ENCODE measurements around the gene MAGI2. TPM values are rescaled to one million over a fixed set of nuclear protein-coding genes. Genes with fewer than 3 reads are reported as not detected.

MAGI2 gene
- total and polyA plus RNA-seq, 9 donors = 7.1 to 20.4 (median 18.7) TPM

GRCh38 chr7:78634093-78634492 lies 819.4 kb downstream of the MAGI2 start:
- Histone ChIP-seq H3K36me3 (no peaks in the 10 kb centered on the region), H3K4me3 (no peak overlapping the region), H3K9me3 (no peaks in the 10 kb centered on the region), H3K27ac (no peak overlapping the region), H3K27me3 (no peaks in the 10 kb centered on the region), H3K4me1 (ENCODE audit: insufficient read depth) (no peaks in the 10 kb centered on the region)
- intact Hi-C loops (cut with DNase I) = no loop called here
- TF ChIP-seq EP300 (IDR thresholded peaks at IDR 0.05) (no peak), POLR2A (IDR thresholded peaks at IDR 0.05) (no peak)
- TF ChIP-seq, protein P1, sequence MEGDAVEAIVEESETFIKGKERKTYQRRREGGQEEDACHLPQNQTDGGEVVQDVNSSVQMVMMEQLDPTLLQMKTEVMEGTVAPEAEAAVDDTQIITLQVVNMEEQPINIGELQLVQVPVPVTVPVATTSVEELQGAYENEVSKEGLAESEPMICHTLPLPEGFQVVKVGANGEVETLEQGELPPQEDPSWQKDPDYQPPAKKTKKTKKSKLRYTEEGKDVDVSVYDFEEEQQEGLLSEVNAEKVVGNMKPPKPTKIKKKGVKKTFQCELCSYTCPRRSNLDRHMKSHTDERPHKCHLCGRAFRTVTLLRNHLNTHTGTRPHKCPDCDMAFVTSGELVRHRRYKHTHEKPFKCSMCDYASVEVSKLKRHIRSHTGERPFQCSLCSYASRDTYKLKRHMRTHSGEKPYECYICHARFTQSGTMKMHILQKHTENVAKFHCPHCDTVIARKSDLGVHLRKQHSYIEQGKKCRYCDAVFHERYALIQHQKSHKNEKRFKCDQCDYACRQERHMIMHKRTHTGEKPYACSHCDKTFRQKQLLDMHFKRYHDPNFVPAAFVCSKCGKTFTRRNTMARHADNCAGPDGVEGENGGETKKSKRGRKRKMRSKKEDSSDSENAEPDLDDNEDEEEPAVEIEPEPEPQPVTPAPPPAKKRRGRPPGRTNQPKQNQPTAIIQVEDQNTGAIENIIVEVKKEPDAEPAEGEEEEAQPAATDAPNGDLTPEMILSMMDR (IDR thresholded peaks at IDR 0.05) = no peak
- WGBS, 3 donors = 99 to 100% (median 100%) methylated on average over 1 of the region's 1 CpG
- DNase-seq = no peak

- H3K27me3 ChIP-seq = no peaks in the 10 kb centered on the region
- no peak overlapping the region for H3K4me3 ChIP-seq
- no peak for TF ChIP-seq POLR2A (IDR thresholded peaks at IDR 0.05)
- H3K9me3 ChIP-seq = no peaks in the 10 kb centered on the region
- WGBS, 3 donors = 58 to 76% (median 69%) methylated on average over 2 of the region's 2 CpGs
- H3K4me1 ChIP-seq (ENCODE audit: insufficient read depth) = no peaks in the 10 kb centered on the region
- no peak for DNase-seq
- intact Hi-C loops (cut with DNase I) = no loop called here
- H3K27ac ChIP-seq = no peak overlapping the region
- H3K36me3 ChIP-seq = no peaks in the 10 kb centered on the region
These were observed 832.5 kb downstream of the MAGI2 start for GRCh38 chr7:78620920-78621319.

DNA sequence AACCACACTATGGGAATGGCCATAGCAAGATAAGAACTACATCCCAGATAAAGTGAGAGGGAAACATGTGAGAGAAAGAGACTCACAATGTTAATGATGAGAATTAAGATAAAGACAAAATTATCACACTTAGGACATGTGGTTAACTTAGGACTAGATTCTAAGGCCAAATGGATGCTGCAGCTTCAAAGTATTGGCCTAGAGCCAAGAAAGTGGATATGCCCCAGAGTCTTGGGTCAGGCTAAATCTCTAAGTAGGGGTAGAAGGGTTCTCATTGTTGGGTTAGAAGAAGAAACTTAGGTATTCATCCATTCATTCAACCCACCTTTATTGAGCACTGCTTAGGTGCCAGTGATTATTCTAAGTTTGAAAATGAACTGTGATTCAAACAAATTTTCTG lies 836.9 kb downstream of the MAGI2 start:
- TF ChIP-seq POLR2A (IDR thresholded peaks at IDR 0.05) (no peak), EP300 (IDR thresholded peaks at IDR 0.05) (no peak)
- TF ChIP-seq, protein P1 (IDR thresholded peaks at IDR 0.05) = no peak
- Histone ChIP-seq H3K9me3 (no peaks in the 10 kb centered on the region), H3K36me3 (no peaks in the 10 kb centered on the region), H3K4me1 (ENCODE audit: insufficient read depth) (no peaks in the 10 kb centered on the region), H3K27me3 (no peaks in the 10 kb centered on the region), H3K4me3 (no peak overlapping the region), H3K27ac (no peak overlapping the region)
- no peak for DNase-seq
- intact Hi-C loops (cut with DNase I) = no loop called here

- TF ChIP-seq POLR2A (IDR thresholded peaks at IDR 0.05) = no peak
- H3K36me3 ChIP-seq = no peaks in the 10 kb centered on the region
- H3K4me3 ChIP-seq = no peak overlapping the region
- intact Hi-C loops (cut with DNase I) = no loop called here
- no peaks in the 10 kb centered on the region for H3K27me3 ChIP-seq
- no peaks in the 10 kb centered on the region for H3K9me3 ChIP-seq
- no peak for DNase-seq
- no peaks in the 10 kb centered on the region for H3K4me1 ChIP-seq (ENCODE audit: insufficient read depth)
- 88 to 92% (median 92%) methylated on average over 2 of the region's 2 CpGs for WGBS, 3 donors
- no peak overlapping the region for H3K27ac ChIP-seq
These were observed 844.2 kb downstream of the MAGI2 start for GRCh38 chr7:78609281-78609680.

- Histone ChIP-seq H3K9me3 (no peaks in the 10 kb centered on the region), H3K27me3 (no peaks in the 10 kb centered on the region), H3K4me1 (ENCODE audit: insufficient read depth) (no peaks in the 10 kb centered on the region), H3K36me3 (no peaks in the 10 kb centered on the region), H3K4me3 (no peak overlapping the region), H3K27ac (no peak overlapping the region)
- TF ChIP-seq POLR2A (IDR thresholded peaks at IDR 0.05) (no peak), EP300 (IDR thresholded peaks at IDR 0.05) (no peak)
- TF ChIP-seq, protein P1 (IDR thresholded peaks at IDR 0.05) = no peak
- DNase-seq = no peak
- 82 to 87% (median 86%) methylated on average over 5 of the region's 5 CpGs for WGBS, 3 donors
- intact Hi-C loops (cut with DNase I) = no loop called here
These were observed 846.4 kb downstream of the MAGI2 start for GRCh38 chr7:78607099-78607498.

- intact Hi-C loops (cut with DNase I) = no loop called here
- no peaks in the 10 kb centered on the region for H3K36me3 ChIP-seq
- no peaks in the 10 kb centered on the region for H3K27me3 ChIP-seq
- no peak overlapping the region for H3K4me3 ChIP-seq
- TF ChIP-seq POLR2A (IDR thresholded peaks at IDR 0.05) (no peak), EP300 (IDR thresholded peaks at IDR 0.05) (no peak)
- TF ChIP-seq, protein P1 (IDR thresholded peaks at IDR 0.05) = no peak
- no peaks in the 10 kb centered on the region for H3K9me3 ChIP-seq
- DNase-seq = no peak
- WGBS, 3 donors = 80 to 92% (median 91%) methylated on average over 1 of the region's 1 CpG
- no peak overlapping the region for H3K27ac ChIP-seq
- H3K4me1 ChIP-seq (ENCODE audit: insufficient read depth) = no peaks in the 10 kb centered on the region
These were observed 848.3 kb downstream of the MAGI2 start for GRCh38 chr7:78605119-78605518.

Data from ovary (tissue), 9 donors.